Measurements from ENCODE around the gene KCNH1.

KCNH1 gene

DNA sequence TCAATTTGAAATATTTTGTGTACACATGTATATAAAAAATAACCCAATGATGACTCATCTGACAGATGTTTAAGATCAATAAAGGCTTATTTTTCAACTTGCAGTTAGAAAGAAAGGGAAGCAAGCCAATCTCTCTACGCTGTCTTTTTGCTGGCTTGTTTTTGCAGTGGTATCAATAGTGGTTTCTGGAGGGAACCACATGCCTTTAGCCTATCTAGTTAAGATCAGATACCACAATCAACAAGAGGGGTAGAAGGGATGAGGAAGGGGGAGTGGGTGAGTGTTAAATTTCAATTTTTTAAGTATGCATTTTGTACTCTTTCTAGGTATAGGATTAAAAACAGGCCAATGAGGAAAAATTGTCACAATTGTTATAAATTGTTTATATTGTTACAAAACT lies 276.2 kb downstream of the KCNH1 start:
- H3K27me3 Mint-ChIP-seq: no peaks in the 10 kb centered on the region
- CTCF ChIA-PET: no interaction called here
- DNase-seq: no peak

GRCh38 chr1:210857146-210857663 lies 276.7 kb downstream of the KCNH1 start:
- H3K4me1 Mint-ChIP-seq: no peaks in the 10 kb centered on the region
- DNase-seq: no peak
- CTCF ChIA-PET: no interaction called here
- H3K27me3 Mint-ChIP-seq: no peaks in the 10 kb centered on the region
- H3K9me3 Mint-ChIP-seq: no peaks in the 10 kb centered on the region
- H3K27ac Mint-ChIP-seq: no peak overlapping the region
- H3K4me3 Mint-ChIP-seq: no peak overlapping the region
- H3K36me3 Mint-ChIP-seq: no peaks in the 10 kb centered on the region

More for the DNA sequence above, 276.2 kb downstream of the KCNH1 start:
- no peaks in the 10 kb centered on the region for H3K36me3 Mint-ChIP-seq
- H3K27ac Mint-ChIP-seq: no peak overlapping the region
- no peak overlapping the region for H3K4me3 Mint-ChIP-seq
- no peaks in the 10 kb centered on the region for H3K4me1 Mint-ChIP-seq
- no peaks in the 10 kb centered on the region for H3K9me3 Mint-ChIP-seq

DNA sequence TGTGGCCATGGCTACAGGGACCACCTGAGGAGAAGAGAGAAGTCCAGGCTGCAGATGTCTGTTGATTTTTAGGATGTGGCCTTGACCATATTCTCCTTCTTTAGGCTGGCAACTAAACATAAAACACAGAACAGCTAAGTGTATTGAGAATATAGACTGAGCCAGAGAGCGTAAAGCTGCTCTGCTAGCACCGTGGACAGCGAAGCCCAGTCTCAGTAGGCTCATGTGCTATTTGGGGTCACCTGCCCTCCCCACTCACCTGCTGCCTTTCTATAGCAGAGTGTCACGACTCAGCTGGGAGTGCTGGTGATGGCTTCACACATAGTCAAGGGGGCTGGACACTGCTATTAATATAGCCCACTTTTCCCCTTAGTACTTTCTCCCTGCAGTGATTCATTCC lies 278.5 kb downstream of the KCNH1 start:
- Mint-ChIP-seq H3K4me3 (no peak overlapping the region), H3K36me3 (no peaks in the 10 kb centered on the region), H3K4me1 (no peaks in the 10 kb centered on the region), H3K27ac (no peak overlapping the region), H3K9me3 (no peaks in the 10 kb centered on the region), H3K27me3 (no peaks in the 10 kb centered on the region)
- CTCF ChIA-PET: no interaction called here
- no peak for DNase-seq

DNA sequence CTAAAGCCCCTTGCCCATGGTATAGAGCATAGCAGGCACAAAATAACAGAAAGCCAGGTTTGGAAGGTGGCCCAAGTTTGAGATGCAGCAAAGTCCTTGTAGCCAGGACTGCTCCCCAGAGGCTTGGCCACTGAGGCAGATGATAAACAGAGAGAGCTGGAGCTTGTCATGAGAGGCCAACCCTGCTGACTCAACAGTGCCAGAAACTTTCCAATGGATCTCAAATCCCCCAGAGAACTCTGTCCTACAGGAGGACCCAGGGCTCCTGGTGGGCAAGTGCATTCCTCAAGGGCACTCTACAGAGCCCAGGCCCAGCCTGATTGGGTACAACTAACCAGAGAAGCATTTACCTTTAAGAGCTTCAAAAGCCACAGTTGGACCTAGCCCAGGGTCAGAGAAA lies 280.7 kb downstream of the KCNH1 start:
- DNase-seq: no peak
- H3K27ac Mint-ChIP-seq: no peak overlapping the region

GRCh38 chr1:210850556-210850955 lies 283.4 kb downstream of the KCNH1 start:
- Mint-ChIP-seq H3K9me3 (no peaks in the 10 kb centered on the region), H3K27ac (no peak overlapping the region), H3K4me3 (no peak overlapping the region), H3K27me3 (no peaks in the 10 kb centered on the region), H3K4me1 (no peaks in the 10 kb centered on the region), H3K36me3 (no peaks in the 10 kb centered on the region)
- CTCF ChIA-PET: no interaction called here
- DNase-seq: no peak

More for the DNA sequence above, 280.7 kb downstream of the KCNH1 start:
- H3K4me3 Mint-ChIP-seq: no peak overlapping the region
- H3K9me3 Mint-ChIP-seq: no peaks in the 10 kb centered on the region
- H3K4me1 Mint-ChIP-seq: no peaks in the 10 kb centered on the region
- no peaks in the 10 kb centered on the region for H3K27me3 Mint-ChIP-seq
- H3K36me3 Mint-ChIP-seq: no peaks in the 10 kb centered on the region
- CTCF ChIA-PET: no interaction called here

DNA sequence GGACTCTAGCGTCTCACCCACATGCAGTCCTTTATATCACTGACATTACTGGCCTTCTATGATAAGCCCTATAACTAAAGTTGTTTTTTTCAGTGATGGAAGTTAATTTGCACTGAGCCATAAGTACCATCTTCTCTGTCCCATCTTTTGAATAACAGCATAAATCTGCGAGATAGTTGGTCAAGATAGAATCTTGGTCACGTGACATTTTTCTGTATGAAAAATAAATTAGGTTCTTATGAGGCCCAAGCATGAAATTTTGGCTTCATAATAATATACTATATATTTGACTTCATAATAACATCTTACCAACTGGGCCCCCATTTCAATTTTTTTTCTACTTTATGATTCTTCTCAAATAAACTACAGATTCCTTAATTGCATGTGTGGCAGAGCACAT lies 285.5 kb downstream of the KCNH1 start:
- Mint-ChIP-seq H3K27me3 (no peaks in the 10 kb centered on the region), H3K4me1 (no peaks in the 10 kb centered on the region), H3K36me3 (no peaks in the 10 kb centered on the region), H3K4me3 (no peak overlapping the region), H3K9me3 (no peaks in the 10 kb centered on the region), H3K27ac (no peak overlapping the region)
- DNase-seq: no peak
- CTCF ChIA-PET: no interaction called here

GRCh38 chr1:210841926-210842625 lies 291.9 kb downstream of the KCNH1 start:
- Mint-ChIP-seq H3K27ac (no peak overlapping the region), H3K4me3 (no peak overlapping the region), H3K9me3 (no peaks in the 10 kb centered on the region), H3K36me3 (no peaks in the 10 kb centered on the region), H3K27me3 (no peaks in the 10 kb centered on the region), H3K4me1 (no peaks in the 10 kb centered on the region)
- CTCF ChIA-PET: no interaction called here
- no peak for DNase-seq

- Mint-ChIP-seq H3K9me3 (no peaks in the 10 kb centered on the region), H3K27me3 (no peaks in the 10 kb centered on the region), H3K4me3 (no peak overlapping the region), H3K27ac (no peak overlapping the region), H3K4me1 (no peaks in the 10 kb centered on the region), H3K36me3 (no peaks in the 10 kb centered on the region)
- CTCF ChIA-PET: no interaction called here
- DNase-seq: no peak
Measured at GRCh38 chr1:210830034-210831028, 303.6 kb downstream of the KCNH1 start.

- Mint-ChIP-seq H3K4me1 (no peaks in the 10 kb centered on the region), H3K9me3 (no peaks in the 10 kb centered on the region), H3K4me3 (no peak overlapping the region), H3K27me3 (no peaks in the 10 kb centered on the region), H3K36me3 (no peaks in the 10 kb centered on the region), H3K27ac (no peak overlapping the region)
- CTCF ChIA-PET: no interaction called here
- DNase-seq: no peak
Measured at GRCh38 chr1:210828996-210829596, 304.9 kb downstream of the KCNH1 start.

- CTCF ChIA-PET: interaction anchor here (0.6 kb wide), 1 partner anchor 52 kb away, joined by 3 read pairs; no protein-coding TSS in a partner anchor
- no peak overlapping the region for H3K27ac Mint-ChIP-seq
- H3K27me3 Mint-ChIP-seq: no peaks in the 10 kb centered on the region
- H3K36me3 Mint-ChIP-seq: no peaks in the 10 kb centered on the region
- DNase-seq: no peak
- H3K9me3 Mint-ChIP-seq: no peaks in the 10 kb centered on the region
- no peaks in the 10 kb centered on the region for H3K4me1 Mint-ChIP-seq
- H3K4me3 Mint-ChIP-seq: no peak overlapping the region
Measured at GRCh38 chr1:210827481-210827880, 306.5 kb downstream of the KCNH1 start.

- Mint-ChIP-seq H3K4me3 (no peak overlapping the region), H3K9me3 (no peaks in the 10 kb centered on the region)
- CTCF ChIA-PET: no interaction called here
Measured at GRCh38 chr1:210826686-210827085, 307.3 kb downstream of the KCNH1 start.

DNA sequence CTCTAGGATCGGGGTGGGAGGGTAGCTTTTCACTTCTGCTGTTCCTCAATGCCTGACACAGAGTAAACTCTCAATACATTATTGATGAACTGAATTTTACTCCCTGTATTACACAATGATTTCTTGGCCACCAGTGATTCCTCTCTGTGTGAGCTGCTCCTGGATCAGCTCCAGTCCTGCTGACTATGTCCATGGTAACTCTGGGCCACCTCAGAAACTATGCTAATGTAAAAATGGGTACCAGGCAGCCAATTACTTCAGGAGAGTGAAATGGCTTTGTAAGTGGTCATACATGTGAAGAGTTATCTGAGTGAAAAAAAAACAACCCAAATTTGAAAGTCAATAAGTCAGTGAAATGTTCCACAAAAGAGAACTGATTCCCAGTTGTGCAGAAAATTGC lies 311.0 kb downstream of the KCNH1 start:
- Mint-ChIP-seq H3K36me3 (no peaks in the 10 kb centered on the region), H3K4me3 (no peak overlapping the region), H3K4me1 (no peaks in the 10 kb centered on the region), H3K9me3 (no peaks in the 10 kb centered on the region), H3K27ac (no peak overlapping the region), H3K27me3 (no peaks in the 10 kb centered on the region)
- DNase-seq: no peak
- CTCF ChIA-PET: no interaction called here

More at GRCh38 chr1:210826686-210827085, 307.3 kb downstream of the KCNH1 start:
- no peaks in the 10 kb centered on the region for H3K27me3 Mint-ChIP-seq
- no peak overlapping the region for H3K27ac Mint-ChIP-seq
- no peaks in the 10 kb centered on the region for H3K4me1 Mint-ChIP-seq
- no peaks in the 10 kb centered on the region for H3K36me3 Mint-ChIP-seq
- DNase-seq: no peak

DNA sequence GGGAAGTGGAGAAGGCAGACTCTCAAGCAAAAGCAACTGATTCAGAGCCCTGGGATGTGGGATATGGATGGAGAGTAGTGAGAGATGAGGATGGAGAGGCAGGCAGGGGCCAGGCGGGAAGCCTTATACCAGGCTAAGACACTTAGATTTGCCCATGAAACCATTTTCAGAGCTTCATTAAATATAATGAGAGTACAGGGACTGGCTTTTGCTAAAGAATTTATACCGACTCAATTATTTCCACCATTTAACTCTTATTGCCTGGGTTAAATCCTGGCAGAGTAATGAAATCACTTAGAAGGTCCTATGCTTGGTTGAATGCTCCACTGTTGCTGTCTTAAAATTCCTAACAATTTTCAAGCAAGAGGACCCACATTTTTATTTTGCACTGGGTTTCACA lies 311.7 kb downstream of the KCNH1 start:
- Mint-ChIP-seq H3K9me3 (no peaks in the 10 kb centered on the region), H3K36me3 (no peaks in the 10 kb centered on the region), H3K4me1 (no peaks in the 10 kb centered on the region), H3K27ac (no peak overlapping the region), H3K27me3 (no peaks in the 10 kb centered on the region), H3K4me3 (no peak overlapping the region)
- DNase-seq: no peak
- CTCF ChIA-PET: no interaction called here

DNA sequence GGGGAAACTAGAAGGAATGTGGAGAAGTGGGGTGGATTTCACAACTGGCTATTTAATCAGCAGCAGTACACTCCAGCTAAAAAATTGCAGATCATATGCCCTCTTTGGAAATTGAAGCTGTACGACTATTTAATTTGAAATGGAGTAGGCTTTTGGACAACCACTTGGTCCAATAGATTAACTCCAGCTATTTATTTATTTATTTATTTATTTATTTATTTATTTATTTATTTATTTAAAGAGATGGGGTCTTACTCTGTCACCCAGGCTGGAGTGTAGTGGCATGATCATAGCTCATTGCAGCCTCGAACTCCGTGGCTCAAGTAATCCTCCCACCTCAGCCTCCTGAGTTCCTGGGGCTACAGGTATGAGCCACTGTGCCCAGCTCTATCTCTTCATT lies 312.3 kb downstream of the KCNH1 start:
- no peaks in the 10 kb centered on the region for H3K36me3 Mint-ChIP-seq
- no peaks in the 10 kb centered on the region for H3K27me3 Mint-ChIP-seq
- no peak for DNase-seq
- CTCF ChIA-PET: no interaction called here
- no peak overlapping the region for H3K27ac Mint-ChIP-seq
- no peaks in the 10 kb centered on the region for H3K9me3 Mint-ChIP-seq
- no peaks in the 10 kb centered on the region for H3K4me1 Mint-ChIP-seq
- H3K4me3 Mint-ChIP-seq: no peak overlapping the region

Measured in activated naive CD4-positive, alpha-beta T cell treated with anti-CD3 and anti-CD28 coated beads, Interleukin-2, amount 10 ng/mL, durations not matched to agents 7 days and 5 days (primary cell).